ENCODE measurements around the gene PPP1R17. TPM values are rescaled to one million over a fixed set of nuclear protein-coding genes. Genes with fewer than 3 reads are reported as not detected.

PPP1R17 gene
- total RNA-seq (not detected), polyA plus RNA-seq (not detected)

- DNase-seq: no peak
- H3K4me1 Mint-ChIP-seq: no peaks in the 10 kb centered on the region
- H3K4me1 ChIP-seq (ENCODE audit: insufficient read depth, low read length): no peaks in the 10 kb centered on the region
- no peaks in the 10 kb centered on the region for H3K36me3 Mint-ChIP-seq
- H3K27ac ChIP-seq (ENCODE audit: low read depth, low read length): no peak within 1 kb of the TSS
- no peaks in the 10 kb centered on the region for H3K27me3 ChIP-seq (ENCODE audit: insufficient read depth, low read length)
- H3K36me3 ChIP-seq (ENCODE audit: insufficient read depth, low read length): no peaks in the 10 kb centered on the region
- no peak within 1 kb of the TSS for H3K4me3 Mint-ChIP-seq
- intact Hi-C loops (cut with micrococcal nuclease): no loop called here
- H3K9me3 ChIP-seq (ENCODE audit: control insufficient read depth in 1 of 2, low read length in 2 of 2): no peaks in the 10 kb centered on the region
- H3K4me3 ChIP-seq (ENCODE audit: low read length in 2 of 2): no peak within 1 kb of the TSS
- ChIA-PET CTCF (ENCODE audit: partially characterized antibody) (no interaction called here), POLR2A (ENCODE audit: partially characterized antibody) (no interaction called here)
- H3K27me3 Mint-ChIP-seq: no peaks in the 10 kb centered on the region
- peaks cover 0 to 3% (median 1%) of the 10 kb centered on the region in 8 donors for H3K9me3 Mint-ChIP-seq
- H3K27ac Mint-ChIP-seq: no peak within 1 kb of the TSS
Observed at GRCh38 chr7:31687024-31687748, at the start of gene PPP1R17. Gene PPP1R17, plus strand, starts transcription at chr7:31687215. Its CDS starts 5,227 bp downstream, at chr7:31692442.

DNA sequence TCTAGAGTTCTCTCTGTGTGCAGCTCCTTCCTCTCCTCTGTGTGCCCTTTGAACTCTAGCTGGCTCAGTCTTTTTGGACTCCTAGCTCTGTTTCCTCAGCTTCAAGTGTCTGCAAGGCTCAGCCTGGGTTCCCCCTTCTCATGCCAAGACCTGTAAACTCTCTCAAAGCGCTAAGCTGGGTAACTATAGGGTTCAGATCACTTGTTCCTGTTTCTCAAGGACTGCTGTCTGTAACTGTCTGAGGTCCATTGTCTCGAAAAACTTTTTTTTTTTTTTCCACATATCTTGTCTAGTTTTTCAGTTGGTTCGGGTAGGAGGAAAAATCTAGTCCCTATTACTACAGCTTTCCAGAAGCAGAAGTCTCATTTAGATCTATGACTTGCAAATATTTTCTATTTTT is 46.6 kb upstream of the PPP1R17 start:
- ChIA-PET POLR2A (ENCODE audit: partially characterized antibody) (no interaction called here), CTCF (ENCODE audit: partially characterized antibody) (no interaction called here)
- Mint-ChIP-seq H3K27ac (no peak overlapping the region), H3K4me3 (no peak overlapping the region), H3K36me3 (no peaks in the 10 kb centered on the region), H3K27me3 (no peaks in the 10 kb centered on the region), H3K4me1 (no peaks in the 10 kb centered on the region), H3K9me3 (peaks cover 0 to 5% (median 3%) of the 10 kb centered on the region in 8 donors)
- Histone ChIP-seq H3K4me3 (ENCODE audit: low read length in 2 of 2) (no peak overlapping the region), H3K36me3 (ENCODE audit: insufficient read depth, low read length) (no peaks in the 10 kb centered on the region), H3K9me3 (ENCODE audit: control insufficient read depth in 1 of 2, low read length in 2 of 2) (no peaks in the 10 kb centered on the region), H3K27me3 (ENCODE audit: insufficient read depth, low read length) (no peaks in the 10 kb centered on the region), H3K4me1 (ENCODE audit: insufficient read depth, low read length) (no peaks in the 10 kb centered on the region), H3K27ac (ENCODE audit: low read depth, low read length) (no peak overlapping the region)
- intact Hi-C loops (cut with micrococcal nuclease): no loop called here
- no peak for DNase-seq

- DNase-seq: no peak
- Mint-ChIP-seq H3K4me3 (no peak overlapping the region), H3K4me1 (no peaks in the 10 kb centered on the region), H3K27ac (no peak overlapping the region), H3K9me3 (peaks cover 0 to 5% (median 3%) of the 10 kb centered on the region in 8 donors), H3K36me3 (no peaks in the 10 kb centered on the region), H3K27me3 (no peaks in the 10 kb centered on the region)
- ChIA-PET CTCF (ENCODE audit: partially characterized antibody) (no interaction called here), POLR2A (ENCODE audit: partially characterized antibody) (no interaction called here)
- Histone ChIP-seq H3K4me1 (ENCODE audit: insufficient read depth, low read length) (no peaks in the 10 kb centered on the region), H3K36me3 (ENCODE audit: insufficient read depth, low read length) (no peaks in the 10 kb centered on the region), H3K9me3 (ENCODE audit: control insufficient read depth in 1 of 2, low read length in 2 of 2) (no peaks in the 10 kb centered on the region), H3K27ac (ENCODE audit: low read depth, low read length) (no peak overlapping the region), H3K4me3 (ENCODE audit: low read length in 2 of 2) (no peak overlapping the region), H3K27me3 (ENCODE audit: insufficient read depth, low read length) (no peaks in the 10 kb centered on the region)
- intact Hi-C loops (cut with micrococcal nuclease): no loop called here
Observed at GRCh38 chr7:31642681-31643115, 44.3 kb upstream of the PPP1R17 start.

- POLR2A ChIA-PET (ENCODE audit: partially characterized antibody): no interaction called here
- H3K27ac Mint-ChIP-seq: no peak overlapping the region
Observed at GRCh38 chr7:31646942-31647341, 40.1 kb upstream of the PPP1R17 start.

DNA sequence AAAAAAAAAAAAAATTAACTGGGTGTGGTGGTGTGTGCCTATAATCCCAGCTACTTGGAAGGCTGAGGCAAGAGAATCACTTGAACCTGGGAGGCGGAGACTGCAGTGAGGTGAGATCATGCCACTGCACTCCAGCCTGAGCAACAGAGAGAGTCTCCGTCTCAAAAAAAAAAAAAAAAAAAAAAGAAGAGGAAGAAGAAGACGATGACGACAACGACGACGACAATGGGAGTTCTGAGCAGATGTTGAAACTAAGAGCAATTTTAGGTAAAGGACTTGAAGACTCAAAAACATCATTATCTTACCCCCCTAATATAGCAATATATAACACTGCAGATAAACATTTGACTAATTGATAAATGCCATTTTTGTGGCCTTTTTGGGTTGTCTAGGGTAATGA is 39.5 kb upstream of the PPP1R17 start:
- POLR2A ChIA-PET (ENCODE audit: partially characterized antibody): no interaction called here
- no peak overlapping the region for H3K27ac ChIP-seq (ENCODE audit: low read depth, low read length)
- H3K4me3 ChIP-seq (ENCODE audit: low read length in 2 of 2): no peak overlapping the region
- H3K4me1 ChIP-seq (ENCODE audit: insufficient read depth, low read length): no peaks in the 10 kb centered on the region
- Mint-ChIP-seq H3K27me3 (no peaks in the 10 kb centered on the region), H3K36me3 (no peaks in the 10 kb centered on the region), H3K9me3 (peaks cover 0 to 4% (median 2%) of the 10 kb centered on the region in 8 donors), H3K4me1 (no peaks in the 10 kb centered on the region), H3K4me3 (no peak overlapping the region), H3K27ac (no peak overlapping the region)
- H3K9me3 ChIP-seq (ENCODE audit: control insufficient read depth in 1 of 2, low read length in 2 of 2): no peaks in the 10 kb centered on the region
- intact Hi-C loops (cut with micrococcal nuclease): no loop called here
- no peak for DNase-seq
- no peaks in the 10 kb centered on the region for H3K27me3 ChIP-seq (ENCODE audit: insufficient read depth, low read length)
- H3K36me3 ChIP-seq (ENCODE audit: insufficient read depth, low read length): no peaks in the 10 kb centered on the region
- CTCF ChIA-PET (ENCODE audit: partially characterized antibody): no interaction called here

More at GRCh38 chr7:31646942-31647341, 40.1 kb upstream of the PPP1R17 start:
- no peaks in the 10 kb centered on the region for H3K4me1 ChIP-seq (ENCODE audit: insufficient read depth, low read length)
- H3K36me3 Mint-ChIP-seq: no peaks in the 10 kb centered on the region
- H3K4me3 ChIP-seq (ENCODE audit: low read length in 2 of 2): no peak overlapping the region
- no peaks in the 10 kb centered on the region for H3K27me3 Mint-ChIP-seq
- peaks cover 0 to 4% (median 2%) of the 10 kb centered on the region in 8 donors for H3K9me3 Mint-ChIP-seq
- H3K27ac ChIP-seq (ENCODE audit: low read depth, low read length): no peak overlapping the region
- H3K4me1 Mint-ChIP-seq: no peaks in the 10 kb centered on the region
- H3K9me3 ChIP-seq (ENCODE audit: control insufficient read depth in 1 of 2, low read length in 2 of 2): no peaks in the 10 kb centered on the region
- no peak overlapping the region for H3K4me3 Mint-ChIP-seq
- CTCF ChIA-PET (ENCODE audit: partially characterized antibody): no interaction called here
- H3K27me3 ChIP-seq (ENCODE audit: insufficient read depth, low read length): no peaks in the 10 kb centered on the region
- intact Hi-C loops (cut with micrococcal nuclease): no loop called here
- H3K36me3 ChIP-seq (ENCODE audit: insufficient read depth, low read length): no peaks in the 10 kb centered on the region
- DNase-seq: no peak

GRCh38 chr7:31648288-31648687 is 38.7 kb upstream of the PPP1R17 start:
- H3K27me3 ChIP-seq (ENCODE audit: insufficient read depth, low read length): no peaks in the 10 kb centered on the region
- no peaks in the 10 kb centered on the region for H3K4me1 ChIP-seq (ENCODE audit: insufficient read depth, low read length)
- H3K27ac Mint-ChIP-seq: no peak overlapping the region
- H3K9me3 ChIP-seq (ENCODE audit: control insufficient read depth in 1 of 2, low read length in 2 of 2): no peaks in the 10 kb centered on the region
- no peak for DNase-seq
- POLR2A ChIA-PET (ENCODE audit: partially characterized antibody): no interaction called here
- H3K9me3 Mint-ChIP-seq: peaks cover 0 to 4% (median 2%) of the 10 kb centered on the region in 8 donors
- intact Hi-C loops (cut with micrococcal nuclease): no loop called here
- H3K4me3 ChIP-seq (ENCODE audit: low read length in 2 of 2): no peak overlapping the region
- H3K36me3 Mint-ChIP-seq: no peaks in the 10 kb centered on the region
- no peaks in the 10 kb centered on the region for H3K36me3 ChIP-seq (ENCODE audit: insufficient read depth, low read length)
- H3K27me3 Mint-ChIP-seq: no peaks in the 10 kb centered on the region
- no peaks in the 10 kb centered on the region for H3K4me1 Mint-ChIP-seq
- no peak overlapping the region for H3K27ac ChIP-seq (ENCODE audit: low read depth, low read length)
- CTCF ChIA-PET (ENCODE audit: partially characterized antibody): no interaction called here
- no peak overlapping the region for H3K4me3 Mint-ChIP-seq

GRCh38 chr7:31648880-31649279 is 38.1 kb upstream of the PPP1R17 start:
- H3K36me3 ChIP-seq (ENCODE audit: insufficient read depth, low read length): no peaks in the 10 kb centered on the region
- intact Hi-C loops (cut with micrococcal nuclease): no loop called here
- Mint-ChIP-seq H3K4me1 (no peaks in the 10 kb centered on the region), H3K27ac (no peak overlapping the region), H3K4me3 (no peak overlapping the region), H3K27me3 (no peaks in the 10 kb centered on the region), H3K9me3 (peaks cover 0 to 3% (median under 1%) of the 10 kb centered on the region in 8 donors), H3K36me3 (no peaks in the 10 kb centered on the region)
- no peaks in the 10 kb centered on the region for H3K27me3 ChIP-seq (ENCODE audit: insufficient read depth, low read length)
- ChIA-PET CTCF (ENCODE audit: partially characterized antibody) (no interaction called here), POLR2A (ENCODE audit: partially characterized antibody) (no interaction called here)
- DNase-seq: no peak
- H3K27ac ChIP-seq (ENCODE audit: low read depth, low read length): no peak overlapping the region
- no peaks in the 10 kb centered on the region for H3K4me1 ChIP-seq (ENCODE audit: insufficient read depth, low read length)
- H3K4me3 ChIP-seq (ENCODE audit: low read length in 2 of 2): no peak overlapping the region
- no peaks in the 10 kb centered on the region for H3K9me3 ChIP-seq (ENCODE audit: control insufficient read depth in 1 of 2, low read length in 2 of 2)

Data from CD4-positive, alpha-beta memory T cell (primary cell).